Muscle of arm (tissue), 12 donors: ENCODE data around the gene LTA4H. TPM values are rescaled to one million over a fixed set of nuclear protein-coding genes. Genes with fewer than 3 reads are reported as not detected.

Experiments used
- DNase-seq: peaks from one replicate; pipeline ENCODE4 v3.0.0-alpha.2; 2013
- polyA plus RNA-seq, 12 donors: library from polyadenylated mRNA; unstranded; fragments of 120-200 nt; gene quantifications; one replicate each; pipeline ENCODE4 v1.2.1, GENCODE V29; 2013; ENCODE audit not compliant: insufficient read length in 12 of 12

LTA4H gene
- polyA plus RNA-seq, 12 donors: 49.2 to 94.9 (median 80.0) TPM; not detected in 1

DNA sequence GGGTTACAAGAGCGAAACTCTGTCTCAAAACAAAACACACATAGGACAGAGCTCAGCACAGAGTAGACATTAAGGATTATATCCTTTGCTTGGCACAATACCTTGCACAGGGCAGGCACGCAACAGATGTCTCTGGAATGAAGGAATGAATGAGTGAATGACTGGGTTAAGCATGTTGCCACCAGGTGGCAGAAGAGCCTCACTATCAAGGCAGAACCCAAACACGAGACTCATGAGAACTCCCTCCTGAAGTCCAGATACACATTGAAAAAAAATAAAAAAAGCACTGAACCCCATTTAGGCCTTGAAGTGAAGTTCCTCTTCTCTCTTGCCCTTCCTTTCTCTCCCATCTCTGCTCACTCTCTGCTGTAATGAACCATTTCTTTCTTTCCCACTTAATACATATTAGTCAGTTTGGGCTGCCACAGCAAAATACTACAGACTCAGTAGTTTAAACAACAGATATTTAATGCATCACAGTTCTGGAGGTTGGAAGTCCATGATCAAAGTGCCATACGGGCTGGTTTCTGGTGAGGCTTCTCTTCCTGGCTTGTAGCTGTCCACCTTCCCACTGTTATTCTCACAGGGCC, 26.6 kb upstream of the LTA4H start:
- peak; percentile 80 for DNase-seq

DNA sequence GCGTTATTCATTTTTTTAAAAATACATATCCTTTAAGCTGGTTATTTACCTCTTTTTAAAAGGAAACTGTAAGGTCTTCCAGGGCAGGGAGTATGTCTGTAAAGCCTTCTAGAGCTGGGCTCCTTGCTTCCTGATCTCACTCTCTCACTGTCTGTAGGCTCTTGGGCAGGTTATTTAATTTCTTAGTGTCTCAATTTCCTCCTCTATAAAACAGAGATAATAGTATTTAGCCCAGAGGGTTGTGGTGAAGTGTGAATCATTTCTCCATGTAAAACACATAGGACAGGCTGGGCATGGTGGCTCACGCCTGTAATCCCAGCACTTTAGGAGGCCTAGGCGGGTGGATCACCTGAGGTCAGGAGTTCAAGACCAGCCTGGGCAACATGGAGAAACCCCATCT, 25.9 kb upstream of the LTA4H start:
- no peak for DNase-seq

DNA sequence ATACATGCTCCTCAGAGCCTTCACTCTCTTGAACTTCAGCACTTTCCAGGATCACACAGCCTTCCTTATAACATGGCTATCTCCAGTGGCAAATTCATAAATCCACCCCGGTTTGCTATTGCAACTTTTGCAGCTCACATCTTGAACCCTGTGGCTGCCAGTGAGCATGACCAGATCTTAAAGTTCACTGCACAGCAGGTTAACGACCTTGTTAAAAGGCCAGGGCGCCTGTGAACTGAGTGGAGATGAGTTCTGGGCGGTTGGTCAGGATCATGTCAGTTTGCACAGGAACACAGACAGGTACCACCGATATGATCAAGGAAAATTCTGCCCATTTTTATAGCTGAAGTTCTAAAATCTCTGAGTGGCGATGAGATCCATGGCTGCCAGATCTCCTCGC, 24.7 kb upstream of the LTA4H start:
- DNase-seq: no peak

DNA sequence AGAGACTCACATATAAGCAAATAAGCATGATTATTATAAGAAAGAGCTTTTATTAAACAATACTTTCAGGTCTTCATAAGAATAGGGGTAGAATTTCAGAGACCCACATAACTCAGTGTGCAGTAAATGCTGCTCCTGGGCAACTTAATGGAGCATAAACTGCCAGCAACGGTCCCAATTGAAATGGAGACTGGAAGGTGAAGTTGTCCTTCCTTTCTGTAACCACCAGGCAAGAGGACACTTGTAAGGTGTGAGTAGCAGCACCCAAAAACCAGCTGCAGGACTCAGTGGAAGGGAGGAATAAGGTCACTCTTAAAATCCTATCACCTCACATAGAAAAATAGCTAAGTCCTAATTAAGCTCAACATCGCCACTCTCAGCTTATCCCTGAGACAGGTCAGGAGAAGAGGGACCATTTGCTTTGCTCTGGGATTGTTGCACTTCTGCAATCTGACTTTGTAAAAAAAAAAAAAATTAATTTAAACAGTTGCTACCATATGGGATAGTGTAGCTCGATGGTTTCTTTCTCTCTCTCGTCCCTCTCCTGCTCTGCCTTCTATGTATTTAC, 22.7 kb upstream of the LTA4H start:
- DNase-seq: no peak

DNA sequence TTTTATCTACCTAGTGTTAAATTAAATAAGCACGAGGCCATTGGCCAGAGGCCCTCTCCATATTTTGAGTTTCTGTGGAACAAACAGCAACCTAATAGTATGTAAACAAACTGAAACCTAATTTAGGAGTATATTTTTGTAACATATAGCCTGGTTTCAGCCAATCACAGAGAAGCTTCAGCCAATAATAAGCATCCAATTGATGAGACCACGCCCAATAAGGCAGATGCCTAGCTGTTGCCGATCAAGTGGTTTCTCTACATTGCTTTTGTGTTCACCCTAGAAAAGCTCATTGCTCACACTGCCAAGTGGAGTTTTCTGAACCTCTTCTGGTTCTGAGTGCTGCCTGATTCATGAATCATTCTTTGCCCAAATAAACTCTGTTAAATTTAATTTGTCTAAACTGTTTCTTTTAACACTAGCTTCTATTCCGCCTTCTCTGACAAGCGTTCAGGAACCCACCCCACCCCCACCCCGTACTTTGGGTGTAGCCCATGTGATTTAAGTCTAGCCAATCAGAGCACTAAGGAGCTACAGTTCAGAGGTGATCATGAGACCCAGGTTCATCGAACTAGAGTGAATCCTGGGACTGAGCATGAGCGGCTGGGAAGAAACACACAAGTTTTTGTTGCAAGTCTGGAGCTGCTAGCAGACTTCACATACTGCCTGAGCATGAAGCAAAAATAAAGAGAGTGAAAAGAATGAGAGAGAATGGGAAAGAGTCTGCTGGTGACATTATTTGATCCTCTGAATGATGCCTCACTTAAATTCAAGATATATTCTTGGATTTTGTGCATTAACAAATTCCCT, 21.5 kb upstream of the LTA4H start:
- DNase-seq: no peak

DNA sequence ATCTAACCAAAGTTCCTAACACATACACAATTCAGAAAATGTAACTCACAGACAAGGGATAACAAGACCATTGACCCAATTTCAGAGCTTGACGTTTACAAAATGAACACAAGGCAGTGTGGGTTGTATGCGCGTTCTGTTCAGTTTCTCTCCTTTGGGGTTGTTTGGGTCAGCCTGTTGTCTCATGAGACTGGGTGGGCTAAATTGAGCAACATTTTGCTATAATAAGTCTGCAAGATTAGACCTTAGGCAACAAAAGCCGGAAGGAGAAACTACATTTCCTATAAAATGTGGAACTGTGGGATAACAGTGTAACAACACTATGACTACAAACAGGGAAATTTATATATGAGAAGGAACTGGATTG, 18.8 kb upstream of the LTA4H start:
- no peak for DNase-seq

DNA sequence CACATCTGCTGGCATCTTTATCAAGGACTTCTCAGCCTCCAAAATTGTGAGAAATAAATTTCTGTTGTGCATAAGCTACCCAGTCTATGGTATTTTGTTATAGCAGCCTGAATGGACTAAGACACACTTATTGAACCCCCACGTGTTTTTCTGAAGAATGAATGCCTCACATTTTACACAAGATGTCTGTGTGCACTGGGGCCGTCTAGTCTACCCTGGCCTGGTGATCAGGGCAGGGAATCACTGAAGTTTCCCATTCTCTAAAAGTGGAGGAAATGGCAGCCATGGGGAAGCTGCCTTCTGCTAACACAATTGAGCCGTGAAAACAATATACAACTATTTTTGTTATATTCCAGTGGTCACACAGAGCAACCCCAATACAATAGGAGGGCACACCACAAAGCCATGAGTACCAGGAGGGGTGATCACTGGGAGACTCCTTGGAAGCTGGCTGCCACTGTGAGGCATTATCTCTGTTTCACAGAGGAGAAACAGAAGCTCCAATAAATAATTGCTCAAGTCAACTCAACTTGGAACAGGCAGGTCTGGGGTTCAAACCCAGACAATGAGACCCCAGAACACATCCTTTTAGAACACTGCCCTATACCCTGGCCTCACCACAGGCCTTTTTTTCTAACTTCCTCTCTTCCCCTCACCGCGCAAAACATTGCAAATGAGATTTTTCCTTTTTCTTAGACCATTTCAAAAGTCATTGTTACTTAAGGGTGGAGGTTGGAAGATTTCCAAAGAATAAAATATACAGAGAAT, 18.3 kb upstream of the LTA4H start:
- DNase-seq: no peak

DNA sequence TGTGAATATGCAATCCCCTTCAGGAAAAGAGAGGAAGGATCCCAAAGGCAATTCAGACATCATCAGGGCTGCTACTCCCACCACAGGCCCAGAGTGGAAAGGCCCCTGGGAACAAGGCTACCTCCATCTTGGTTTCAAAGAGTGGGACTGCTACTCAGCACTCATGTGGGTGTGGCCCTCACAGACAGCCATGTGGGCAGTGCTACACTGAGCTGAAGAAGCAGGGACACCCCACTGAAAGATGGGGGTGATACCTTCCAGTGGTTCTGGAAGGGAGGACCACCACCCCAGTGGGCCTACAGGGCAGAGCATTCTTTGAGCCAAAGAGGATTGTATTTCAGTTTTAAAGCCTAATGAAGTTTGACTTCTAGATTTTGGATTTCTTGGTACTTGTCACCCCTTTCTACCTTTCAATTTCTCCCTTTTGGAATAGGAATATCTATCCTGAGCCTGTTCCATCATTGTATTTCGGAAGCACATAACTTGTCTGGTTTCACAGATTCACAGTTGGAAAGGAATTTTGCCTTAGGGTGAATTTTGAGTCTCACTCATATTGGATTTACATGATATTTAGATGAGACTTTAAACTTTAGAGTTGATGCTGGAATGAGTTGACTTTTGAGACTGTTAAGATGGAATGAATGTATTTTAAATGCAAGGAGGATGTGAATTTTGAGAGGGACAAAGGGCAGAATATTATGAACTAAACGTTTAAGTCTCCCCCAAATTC, 16.5 kb upstream of the LTA4H start:
- DNase-seq: no peak

DNA sequence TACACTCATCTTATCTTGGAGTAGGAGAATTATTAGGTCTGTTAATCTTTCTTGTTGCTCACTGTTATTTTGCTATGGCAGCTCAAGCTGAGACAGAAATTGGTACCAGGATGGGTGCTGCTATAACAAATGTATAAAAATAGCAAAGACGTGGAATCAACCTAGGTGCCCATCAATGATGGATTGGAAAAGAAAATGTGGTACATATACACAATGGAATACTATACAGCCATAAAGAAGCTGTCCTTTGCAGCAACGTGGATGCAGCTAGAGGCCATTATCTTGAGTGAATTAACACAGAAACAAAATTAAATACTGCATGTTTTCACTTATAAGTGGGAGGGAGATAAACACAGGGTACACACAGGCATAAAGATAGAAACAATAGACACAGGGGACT, 14.8 kb upstream of the LTA4H start:
- no peak for DNase-seq

DNA sequence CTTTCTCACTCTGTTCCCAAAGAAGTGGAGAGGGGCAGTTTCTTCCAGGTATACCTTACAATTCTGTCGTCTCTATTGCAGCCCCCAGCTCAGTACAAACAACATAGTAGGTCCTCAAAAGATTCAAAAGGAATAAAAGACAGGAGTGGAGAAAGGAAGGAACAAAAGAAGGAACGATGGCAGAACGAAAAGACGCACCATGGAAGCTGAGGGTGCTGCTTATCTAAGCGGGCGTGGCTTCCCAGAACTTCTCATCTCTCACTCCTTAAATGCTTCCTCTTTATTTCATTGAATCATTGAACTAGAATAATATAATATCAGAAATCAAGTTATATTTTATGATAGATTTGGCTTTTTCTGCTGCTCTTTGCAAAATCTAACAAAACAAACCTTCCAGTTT, 13.7 kb upstream of the LTA4H start:
- DNase-seq: no peak

DNA sequence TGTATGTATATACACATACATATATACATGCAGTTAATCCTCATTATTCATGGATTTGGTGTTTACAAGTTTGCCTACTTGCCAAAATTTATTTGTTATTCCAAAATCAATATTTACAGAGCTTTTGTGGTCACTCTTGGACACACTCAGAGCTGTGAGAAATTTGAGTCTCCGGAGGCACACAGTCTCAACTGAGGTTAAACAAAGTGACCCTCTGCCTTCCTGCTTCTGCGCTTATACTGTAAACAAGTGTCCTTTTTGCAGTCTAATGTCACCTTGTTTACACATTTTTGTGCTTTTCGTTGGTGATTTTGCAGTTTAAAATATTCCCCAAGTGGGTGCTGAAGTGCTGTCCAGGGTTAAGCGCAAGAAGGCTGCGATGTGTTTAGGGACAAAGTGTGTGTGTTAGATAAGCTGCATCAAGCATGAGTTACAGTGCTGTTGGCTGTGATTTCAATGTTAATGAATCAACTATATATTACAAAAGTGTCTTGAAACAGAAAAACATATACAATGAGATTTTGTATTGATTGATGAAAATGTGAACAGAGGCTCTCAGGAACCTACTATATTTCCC, 13.1 kb upstream of the LTA4H start:
- no peak for DNase-seq

DNA sequence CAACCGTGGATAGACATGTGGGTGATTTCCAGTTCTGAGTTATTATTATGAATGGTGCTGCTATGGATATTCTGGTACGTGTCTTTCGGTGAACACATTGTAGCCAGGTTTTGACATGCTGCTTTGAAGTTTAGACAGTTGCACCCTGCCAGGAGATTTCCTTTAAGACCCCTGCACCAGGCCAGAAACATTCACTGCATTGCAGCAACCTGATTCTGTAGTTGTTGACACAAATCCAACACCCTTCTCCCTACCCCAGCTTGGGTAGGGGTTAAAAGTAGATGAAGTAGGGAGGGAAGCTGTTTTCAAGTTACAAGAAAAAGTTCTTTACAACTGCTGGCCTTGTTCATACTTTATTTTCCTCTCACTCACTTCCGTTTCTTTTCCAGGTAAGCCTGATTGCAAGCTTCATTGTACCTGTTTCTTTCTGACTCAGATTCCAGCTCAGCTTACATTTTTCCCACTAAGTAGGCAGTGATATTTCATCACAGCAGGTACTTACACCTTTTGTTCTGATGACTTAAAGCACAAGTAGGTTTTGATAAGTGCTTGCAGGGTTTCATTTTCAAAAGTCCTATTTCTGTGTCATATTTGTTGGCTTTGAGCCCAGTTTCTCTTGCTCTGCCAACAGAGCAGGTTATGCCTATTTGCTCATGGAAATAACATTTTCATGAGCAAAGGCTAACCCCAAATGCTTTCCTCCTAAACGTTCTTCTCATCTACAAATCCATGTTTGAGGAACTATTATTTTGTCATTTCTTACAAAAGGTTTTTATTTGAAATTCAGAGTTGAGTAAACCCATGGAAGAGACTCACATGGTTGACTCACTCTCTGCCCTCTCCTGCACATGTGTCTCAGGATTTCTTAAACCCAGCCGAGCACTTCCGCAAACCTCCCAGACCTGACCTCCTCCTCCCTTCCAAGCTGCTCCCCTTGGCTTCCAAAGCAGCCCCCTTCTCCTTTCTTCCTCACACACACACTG, 12.1 kb upstream of the LTA4H start:
- DNase-seq: no peak

DNA sequence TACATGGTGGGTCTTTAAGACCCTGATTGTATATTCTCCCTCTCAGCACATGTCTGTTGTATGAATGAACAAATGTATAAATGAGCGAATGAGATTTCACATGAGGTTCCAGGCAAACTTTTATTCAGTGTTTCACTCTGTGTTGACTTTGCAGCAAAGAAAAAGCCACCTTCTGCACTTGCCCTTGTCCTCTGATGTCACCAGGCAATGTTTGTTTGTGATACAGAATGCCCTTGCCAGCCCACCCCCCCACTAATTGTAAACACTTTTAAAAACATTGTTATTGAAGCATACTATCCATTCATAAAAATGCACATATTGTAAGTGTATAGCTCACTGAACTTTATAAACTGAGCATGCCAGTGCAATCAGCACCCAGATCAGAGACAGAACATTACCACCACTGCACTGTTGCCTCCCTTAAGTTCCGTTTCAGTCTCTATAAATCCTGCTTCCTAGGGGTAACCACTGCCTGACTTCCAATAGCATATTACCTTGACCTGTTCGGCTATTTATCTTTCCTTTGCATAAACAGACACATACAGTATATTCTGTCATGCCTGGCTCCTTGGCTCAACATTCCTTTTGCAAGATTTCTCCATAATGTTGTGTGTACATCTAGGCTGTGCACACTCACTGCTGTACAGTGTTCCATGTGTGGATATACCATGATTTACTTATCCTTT, 11.3 kb upstream of the LTA4H start:
- DNase-seq: no peak

DNA sequence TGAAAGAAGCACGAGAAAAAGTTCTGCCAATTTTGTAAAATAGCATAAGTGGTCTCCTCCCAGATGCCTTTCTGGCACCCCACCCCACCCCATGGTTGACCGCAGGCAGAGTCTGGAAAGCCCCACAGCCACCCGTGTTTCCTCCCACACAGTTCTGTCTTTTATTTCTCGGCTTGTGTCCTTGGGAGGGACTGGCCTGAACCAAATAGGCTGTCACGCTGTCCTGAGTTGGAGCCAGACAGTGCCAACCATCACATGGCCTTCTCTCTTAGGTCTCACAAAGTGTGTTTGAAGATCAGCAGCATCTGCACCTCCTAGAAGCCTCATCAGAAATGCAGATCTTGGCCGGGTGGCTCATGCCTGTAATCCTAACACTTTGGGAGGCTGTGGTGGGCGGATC, 10.2 kb upstream of the LTA4H start:
- no peak for DNase-seq

DNA sequence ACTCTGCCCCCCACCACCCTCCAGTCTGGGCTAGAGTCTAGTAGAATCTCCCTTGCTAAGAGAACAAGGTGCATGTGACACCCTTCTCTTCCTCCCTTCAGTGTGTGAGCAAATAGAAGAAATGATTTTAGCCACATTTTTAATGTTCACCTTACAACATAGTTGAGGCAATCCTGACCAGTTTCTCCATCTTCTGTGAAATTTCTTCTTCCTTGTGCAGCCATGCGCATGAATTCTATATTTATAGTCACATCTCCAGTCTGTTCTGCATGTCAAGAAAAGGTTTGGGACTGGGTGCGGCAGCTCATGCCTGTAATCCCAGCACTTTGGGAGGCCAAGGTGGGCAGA, 9.5 kb upstream of the LTA4H start:
- DNase-seq: no peak

DNA sequence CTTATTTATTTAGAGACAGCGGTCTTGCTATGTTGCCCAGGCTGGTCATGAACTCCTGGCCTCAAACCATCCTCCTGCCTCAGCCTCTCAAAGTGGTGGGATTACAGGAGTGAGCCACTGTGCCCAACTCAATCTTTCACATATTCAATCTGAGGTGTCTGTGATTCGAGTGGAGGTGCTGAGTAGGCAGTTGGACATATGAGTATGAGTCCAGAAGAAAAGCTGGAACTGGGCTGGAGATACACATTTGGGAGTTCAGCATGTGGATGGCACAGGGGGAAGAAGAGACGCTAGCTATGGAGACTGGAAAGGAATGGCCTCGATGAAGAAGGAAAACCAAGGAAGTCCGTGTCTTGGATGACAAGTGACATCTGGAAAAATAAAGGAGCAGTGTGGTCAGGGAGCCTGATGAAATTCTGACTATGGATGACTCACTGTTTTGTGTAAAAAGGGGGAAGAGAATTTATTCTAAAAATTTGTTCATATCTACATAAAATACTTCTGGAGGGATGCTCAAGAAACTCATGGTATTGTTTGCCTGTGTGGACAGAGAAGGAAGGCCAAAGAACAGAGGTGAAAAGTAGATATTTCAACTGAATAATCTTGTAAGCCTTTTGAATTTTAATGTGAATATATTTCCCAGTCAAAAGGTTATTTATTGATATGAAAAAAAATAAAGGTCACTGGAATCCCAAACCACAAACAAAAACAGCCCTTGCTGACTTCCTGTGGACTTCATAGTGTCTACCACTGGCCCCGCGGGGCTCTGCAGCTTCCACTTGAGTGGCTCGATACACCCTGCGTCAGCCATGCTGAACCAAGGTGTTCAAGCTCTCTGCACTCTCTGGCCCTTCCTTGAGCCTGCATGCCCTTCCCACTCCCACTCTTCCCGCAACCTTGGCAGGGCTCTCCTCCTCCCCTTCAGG, 8.9 kb upstream of the LTA4H start:
- DNase-seq: no peak

DNA sequence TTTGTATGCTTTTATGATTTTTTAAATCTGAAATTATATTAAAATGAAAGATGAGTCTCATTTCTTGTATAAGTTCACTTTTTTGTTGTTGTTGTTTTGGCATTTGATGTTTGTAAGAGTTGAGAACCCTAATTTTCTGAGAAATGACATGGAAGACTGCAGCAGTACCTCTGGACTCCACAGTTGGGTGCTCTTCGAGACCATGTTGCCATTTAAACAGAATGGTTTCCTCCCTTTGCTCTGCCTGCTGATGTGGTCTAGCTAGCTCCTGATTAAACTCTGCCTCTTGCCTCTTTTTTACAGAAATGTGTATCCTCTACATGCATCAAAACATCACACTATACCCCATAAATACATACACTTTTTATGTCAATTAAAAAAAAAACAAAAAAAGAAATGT, 5.8 kb upstream of the LTA4H start:
- no peak for DNase-seq

DNA sequence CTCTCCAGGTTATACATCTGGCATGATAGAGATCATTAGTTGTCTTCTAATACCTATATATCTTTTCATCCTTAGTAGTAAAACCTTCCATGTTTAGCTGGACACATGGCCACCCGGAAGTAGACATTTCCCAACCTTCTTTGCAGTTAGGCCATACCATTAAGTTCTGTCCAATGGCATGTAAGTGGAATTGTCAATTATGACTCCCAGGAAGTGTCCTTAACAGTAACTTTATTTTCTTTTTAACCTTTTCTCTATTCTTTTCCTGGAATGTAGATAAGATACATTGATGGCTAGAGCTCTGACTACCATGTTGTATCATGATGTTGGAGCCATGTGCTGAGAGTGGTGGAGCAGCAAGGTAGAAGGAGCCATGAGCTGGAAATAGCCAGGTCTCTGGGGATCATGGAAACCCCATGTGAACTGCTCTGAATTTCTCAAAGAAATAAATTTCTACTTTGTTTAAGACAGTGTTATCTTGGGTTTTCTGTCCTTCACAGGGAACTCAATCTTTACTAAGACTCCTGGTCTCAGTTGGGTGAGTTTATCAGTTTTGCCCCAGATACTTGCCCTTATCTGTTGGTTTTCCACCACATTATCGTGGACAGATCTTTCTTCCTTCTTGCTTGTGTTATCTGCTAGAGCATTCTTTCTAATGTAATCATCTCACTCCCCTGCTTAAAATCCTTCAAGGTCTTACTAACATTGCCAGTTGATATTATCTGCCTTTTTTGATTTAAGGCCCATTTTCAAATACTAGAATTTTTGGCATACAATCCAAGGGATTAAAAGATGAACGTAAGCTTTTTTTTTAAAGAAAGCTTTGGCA, 5.1 kb upstream of the LTA4H start:
- no peak for DNase-seq
